GM12878 (cell line): ENCODE measurements around the gene ZNF407. TPM values are rescaled to one million over a fixed set of nuclear protein-coding genes. Genes with fewer than 3 reads are reported as not detected.

ENCODE experiments used
- ATAC-seq: fragments of 200-7000 bp; cut with Tn5 transposase; 3 replicates; pipeline ENCODE4 v1.9.1; 2020; ENCODE audit warnings: mild to moderate bottlenecking, moderate library complexity
- BruUV-seq: library from RNA; stranded (reverse); fragments of 400-500 nt; replicated peaks from 2 replicates; lab custom pipeline; 2021; lab: Mats Ljungman, UMichigan
- CTCF ChIA-PET: fragments of 300-600 bp; sonication (Branson Sonifier 250); formaldehyde crosslinking; extraction: SDS; loops from one replicate; lab custom pipeline; 2021; ENCODE audit warnings: inconsistent platforms; lab: Yijun Ruan, JAX
- POLR2A ChIA-PET: fragments of 350-600 bp; formaldehyde crosslinking; extraction: SDS; loops from one replicate; lab custom pipeline; 2021; ENCODE audit warnings: inconsistent platforms; lab: Charles Lee
- RAD21 ChIA-PET: fragments of 300-600 bp; sonication (Branson Sonifier 250); formaldehyde crosslinking; loops from one replicate; lab custom pipeline; 2023; ENCODE audit warnings: antibody characterized with exemption; ENCODE audit not compliant: unreplicated experiment; lab: Charles Lee
- SMC1A ChIA-PET: fragments of 300-600 bp; sonication (Branson Sonifier 250); formaldehyde crosslinking; loops from one replicate; lab custom pipeline; 2023; ENCODE audit not compliant: unreplicated experiment, uncharacterized antibody; lab: Charles Lee
- DNase-seq: peaks from one replicate; pipeline ENCODE4 v3.0.0-alpha.2; 2011; ENCODE audit warnings: low read depth, low spot score
- FAIRE-seq: peaks from 3 replicates; lab custom pipeline; 2011; peaks lifted over from hg19 to GRCh38; lab: Jason Lieb, UNC
- H2AFZ ChIP-seq: 2 replicates; pipeline ENCODE4 v1.6.0; 2011; ENCODE audit warnings: low read depth, low read length, control low read depth; ENCODE audit not compliant: control insufficient read depth
- H3K27ac ChIP-seq: 2 replicates; pipeline ENCODE4 v1.5.1; 2011; ENCODE audit warnings: control low read depth; ENCODE audit not compliant: control insufficient read depth, insufficient read depth
- H3K27me3 ChIP-seq, 2 experiments: replicated peaks in 1 of 2; 2 replicates each; pipeline versions ENCODE4 v1.6.0 to v1.6.1; 2011; ENCODE audit warnings: low read length in 1 of 2; ENCODE audit not compliant: control insufficient read depth in 2 of 2, insufficient read depth in 2 of 2
- H3K36me3 ChIP-seq, 2 experiments: 2 replicates each; pipeline ENCODE4 v1.5.1; 2011; ENCODE audit warnings: low read length in 1 of 2; ENCODE audit not compliant: control insufficient read depth in 2 of 2, insufficient read depth in 2 of 2
- H3K4me1 ChIP-seq: 2 replicates; pipeline ENCODE4 v1.6.1; 2011; ENCODE audit warnings: mild to moderate bottlenecking, low read length, moderate library complexity, mixed read lengths; ENCODE audit not compliant: control insufficient read depth, insufficient read depth
- H3K4me2 ChIP-seq: 2 replicates; pipeline ENCODE4 v1.6.0; 2011; ENCODE audit warnings: control low read depth; ENCODE audit not compliant: control insufficient read depth, insufficient read depth
- H3K4me3 ChIP-seq: fragments of 200-600 bp; sonication (generic); 2 replicates; pipeline ENCODE4 v1.5.1; 2016
- H3K79me2 ChIP-seq: 2 replicates; pipeline ENCODE4 v1.6.0; 2011; ENCODE audit warnings: low read length; ENCODE audit not compliant: control insufficient read depth, insufficient read depth
- H3K9ac ChIP-seq: 2 replicates; pipeline ENCODE4 v1.8.0; 2011; ENCODE audit warnings: low read length, control low read depth, mixed read lengths; ENCODE audit not compliant: control insufficient read depth, insufficient read depth
- H3K9me3 ChIP-seq: replicated peaks from 3 replicates; pipeline ENCODE4 v1.5.1; 2011; ENCODE audit warnings: mild to moderate bottlenecking, low read length; ENCODE audit not compliant: control insufficient read depth, insufficient read depth
- H4K20me1 ChIP-seq: 2 replicates; pipeline ENCODE4 v1.6.0; 2011; ENCODE audit not compliant: control insufficient read depth, insufficient read depth
- BRCA1 ChIP-seq: IDR thresholded peaks from 2 replicates; pipeline ENCODE4 v1.6.1; 2011; ENCODE audit warnings: low read depth, low read length, improper control_type of control experiment
- GABPA ChIP-seq: IDR thresholded peaks from 2 replicates; pipeline ENCODE4 v1.6.1; 2014; ENCODE audit warnings: antibody characterized with exemption, low read depth, mild to moderate bottlenecking, inconsistent platforms
- RB1 ChIP-seq: fragments of 450-650 bp; formaldehyde crosslinking; IDR thresholded peaks from 2 replicates; pipeline ENCODE4 v1.6.1; 2017; ENCODE audit warnings: mild to moderate bottlenecking, borderline replicate concordance
- WGBS: methylation state at CpG from one replicate; pipeline ENCODE4 v1.1.6; 2016; ENCODE audit warnings: low lambda C conversion rate; ENCODE audit not compliant: insufficient replicate concordance, insufficient coverage; ENCODE audit errors: missing lambda C conversion rate; 5-methylcytosine and 5-hydroxymethylcytosine counted together
- in situ Hi-C: fragments of 300-500 bp; cut with MboI; formaldehyde crosslinking; loops from 9 replicates; pipeline ENCODE4 v1.14.3; 2018; ENCODE audit warnings: mixed read lengths
- intact Hi-C: fragments of 100-400 bp; cut with micrococcal nuclease; formaldehyde crosslinking; loops from one replicate; pipeline ENCODE4 v1.14.2; 2022; ENCODE audit not compliant: unreplicated experiment
- polyA plus RNA-seq, 11 experiments: library from polyadenylated mRNA; depleted of rRNA in 4 of 11; unstranded in 6 of 11; stranded (reverse) in 5 of 11; fragments of >200 nt; fragmentation: Nextera tagmentation in 4 of 11; fragmentation: Illumina TruSeq in 1 of 11; extraction: Ambion mirVana in 4 of 11; extraction: Trizol in 1 of 11; gene quantifications; 1 replicate in 1 of 11; 2 replicates in 10 of 11; pipeline versions ENCODE4 v1.2.1 to v1.2.3, GENCODE V29; 2011 to 2016; ENCODE audit warnings: inconsistent platforms in 2 of 11, missing spikeins in 2 of 11, low read depth in 1 of 11
- total RNA-seq, 4 experiments: library from RNA; depleted of rRNA in 3 of 4; stranded (reverse); fragments of >200 nt in 3 of 4; fragmentation: Illumina TruSeq in 1 of 4; extraction: Trizol in 1 of 4; gene quantifications; 2 replicates each; pipeline versions ENCODE4 v1.2.1 to v1.2.3, GENCODE V29; 2013 to 2021
- TF ChIP-seq, protein P1 (sequence below): IDR thresholded peaks from 2 replicates; pipeline ENCODE4 v1.6.1; 2012; ENCODE audit warnings: low read depth, low read length, improper control_type of control experiment

ZNF407 gene
- total and polyA plus RNA-seq, 10 of the 15 experiments (the other 5 are each of a cell fraction or from before 2014, with no cell fraction given) = 0.69 to 11.6 (median 5.3) TPM

GRCh38 chr18:75114231-75114764, 516.6 kb downstream of the ZNF407 start:
- 11% methylated on average over 6 of the region's 6 CpGs for WGBS

More at GRCh38 chr18:75114231-75114764, 516.6 kb downstream of the ZNF407 start:
- Histone ChIP-seq H4K20me1 (no peaks in the 10 kb centered on the region), H2AFZ (no peak overlapping the region), H3K79me2 (no peaks in the 10 kb centered on the region), H3K9me3 (no peaks in the 10 kb centered on the region), H3K9ac (no peak overlapping the region), H3K4me3 (no peak overlapping the region), H3K4me2 (no peak overlapping the region), H3K36me3 (no peaks in the 10 kb centered on the region), H3K4me1 (no peaks in the 10 kb centered on the region), H3K27ac (no peak overlapping the region), H3K27me3 (no peaks in the 10 kb centered on the region; a peak in 2 of 4 replicates)
- intact Hi-C loops = no loop called here
- no peak for DNase-seq
- SMC1A ChIA-PET = no interaction called here
- RAD21 ChIA-PET = no interaction called here
- no peak for FAIRE-seq
- BruUV-seq = no TSS peak
- TF ChIP-seq BRCA1 (no peak), RB1 (no peak), GABPA (no peak)
- TF ChIP-seq, protein P1, sequence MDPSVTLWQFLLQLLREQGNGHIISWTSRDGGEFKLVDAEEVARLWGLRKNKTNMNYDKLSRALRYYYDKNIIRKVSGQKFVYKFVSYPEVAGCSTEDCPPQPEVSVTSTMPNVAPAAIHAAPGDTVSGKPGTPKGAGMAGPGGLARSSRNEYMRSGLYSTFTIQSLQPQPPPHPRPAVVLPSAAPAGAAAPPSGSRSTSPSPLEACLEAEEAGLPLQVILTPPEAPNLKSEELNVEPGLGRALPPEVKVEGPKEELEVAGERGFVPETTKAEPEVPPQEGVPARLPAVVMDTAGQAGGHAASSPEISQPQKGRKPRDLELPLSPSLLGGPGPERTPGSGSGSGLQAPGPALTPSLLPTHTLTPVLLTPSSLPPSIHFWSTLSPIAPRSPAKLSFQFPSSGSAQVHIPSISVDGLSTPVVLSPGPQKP = no peak
- in situ Hi-C loops = no loop called here
- POLR2A ChIA-PET = no interaction called here
- ATAC-seq = no peak
- CTCF ChIA-PET = no interaction called here

Other genes with a start within 250 kb of the ZNF407 start
- gene DIPK1C, start 140.6 kb upstream of the ZNF407 start, total RNA-seq (2014; rRNA removed) = not detected in 2 replicates
- gene DIPK1C, start 140.6 kb upstream of the ZNF407 start, total RNA-seq (2014; rRNA removed; fragmentation: Illumina TruSeq; extraction: Trizol) = not detected in 2 replicates
- not detected in 2 replicates for gene DIPK1C, start 140.6 kb upstream of the ZNF407 start, total RNA-seq (2021)
- gene DIPK1C, start 140.6 kb upstream of the ZNF407 start, polyA plus RNA-seq (2011; rRNA removed) = not detected in 2 replicates
- gene DIPK1C, start 140.6 kb upstream of the ZNF407 start, polyA plus RNA-seq (2014; fragmentation: Illumina TruSeq; extraction: Trizol) = not detected in 2 replicates
- gene DIPK1C, start 140.6 kb upstream of the ZNF407 start, polyA plus RNA-seq (2014; fragmentation: Nextera tagmentation; extraction: Ambion mirVana) = not detected
- not detected in 2 replicates for gene DIPK1C, start 140.6 kb upstream of the ZNF407 start, polyA plus RNA-seq (2014; rRNA removed)
- gene DIPK1C, start 140.6 kb upstream of the ZNF407 start, polyA plus RNA-seq (2016; fragmentation: Nextera tagmentation; extraction: Ambion mirVana) = not detected
- gene CNDP2, start 101.5 kb upstream of the ZNF407 start, total RNA-seq (2014; rRNA removed) = 104 and 109 TPM in 2 replicates
- gene CNDP2, start 101.5 kb upstream of the ZNF407 start, total RNA-seq (2014; rRNA removed; fragmentation: Illumina TruSeq; extraction: Trizol) = 70.8 and 75.5 TPM in 2 replicates
- 174 and 181 TPM in 2 replicates for gene CNDP2, start 101.5 kb upstream of the ZNF407 start, total RNA-seq (2021)
- 177 and 181 TPM in 2 replicates for gene CNDP2, start 101.5 kb upstream of the ZNF407 start, polyA plus RNA-seq (2011; rRNA removed)
- gene CNDP2, start 101.5 kb upstream of the ZNF407 start, polyA plus RNA-seq (2014; fragmentation: Illumina TruSeq; extraction: Trizol) = 196 and 205 TPM in 2 replicates
- gene CNDP2, start 101.5 kb upstream of the ZNF407 start, polyA plus RNA-seq (2014; fragmentation: Nextera tagmentation; extraction: Ambion mirVana) = 100 to 1,000 TPM in 1 of 2 experiments, 10 to 100 TPM in 1; 63.5 to 101 TPM
- 128 and 136 TPM in 2 replicates for gene CNDP2, start 101.5 kb upstream of the ZNF407 start, polyA plus RNA-seq (2014; rRNA removed)
- 100 to 1,000 TPM; 196 to 213 TPM for gene CNDP2, start 101.5 kb upstream of the ZNF407 start, polyA plus RNA-seq (2016; fragmentation: Nextera tagmentation; extraction: Ambion mirVana)
- not detected in 2 replicates for gene CNDP1, start 63.4 kb upstream of the ZNF407 start, total RNA-seq (2014; rRNA removed)
- not detected in 2 replicates for gene CNDP1, start 63.4 kb upstream of the ZNF407 start, total RNA-seq (2014; rRNA removed; fragmentation: Illumina TruSeq; extraction: Trizol)
- gene CNDP1, start 63.4 kb upstream of the ZNF407 start, total RNA-seq (2021) = not detected in 2 replicates
- gene CNDP1, start 63.4 kb upstream of the ZNF407 start, polyA plus RNA-seq (2011; rRNA removed) = not detected in 2 replicates
- 0.04 TPM in 1 of 2 replicates, not detected in the other for gene CNDP1, start 63.4 kb upstream of the ZNF407 start, polyA plus RNA-seq (2014; fragmentation: Illumina TruSeq; extraction: Trizol)
- gene CNDP1, start 63.4 kb upstream of the ZNF407 start, polyA plus RNA-seq (2014; fragmentation: Nextera tagmentation; extraction: Ambion mirVana) = not detected
- gene CNDP1, start 63.4 kb upstream of the ZNF407 start, polyA plus RNA-seq (2014; rRNA removed) = not detected in 2 replicates
- gene CNDP1, start 63.4 kb upstream of the ZNF407 start, polyA plus RNA-seq (2016; fragmentation: Nextera tagmentation; extraction: Ambion mirVana) = under 1 TPM in 1 of 2 experiments, not detected in 1; 0.05 TPM